Kidney epithelial cell (primary cell): ENCODE measurements around the gene TRAF4. TPM values are rescaled to one million over a fixed set of nuclear protein-coding genes. Genes with fewer than 3 reads are reported as not detected.
A peak's percentile ranks its signal among the peaks of the same experiment; 100 is the strongest.

ENCODE experiments used
- DNase-seq: peaks from one replicate; pipeline ENCODE4 v3.0.0-alpha.2; 2010; ENCODE audit warnings: low read depth
- H3K27me3 ChIP-seq: 2 replicates; pipeline ENCODE4 v1.6.0; 2011; ENCODE audit warnings: low read length; ENCODE audit not compliant: control insufficient read depth, insufficient read depth
- H3K36me3 ChIP-seq: 2 replicates; pipeline ENCODE4 v1.5.1; 2011; ENCODE audit warnings: low read length; ENCODE audit not compliant: control insufficient read depth, insufficient read depth
- H3K4me3 ChIP-seq: 2 replicates; pipeline ENCODE4 v1.5.1; 2011; ENCODE audit warnings: low read depth, mild to moderate bottlenecking, control low read depth, low read length
- total RNA-seq: library from RNA; depleted of rRNA; stranded (reverse); fragments of >200 nt; gene quantifications from 2 replicates; pipeline ENCODE4 v1.2.3, GENCODE V29; 2015
- TF ChIP-seq, protein P1 (sequence below): IDR thresholded peaks from 2 replicates; pipeline ENCODE4 v1.5.1; 2011; ENCODE audit warnings: mild to moderate bottlenecking, moderate library complexity, low read length, control low read depth, inconsistent platforms; ENCODE audit not compliant: insufficient read depth, poor library complexity, severe bottlenecking

TRAF4 gene, protein sequence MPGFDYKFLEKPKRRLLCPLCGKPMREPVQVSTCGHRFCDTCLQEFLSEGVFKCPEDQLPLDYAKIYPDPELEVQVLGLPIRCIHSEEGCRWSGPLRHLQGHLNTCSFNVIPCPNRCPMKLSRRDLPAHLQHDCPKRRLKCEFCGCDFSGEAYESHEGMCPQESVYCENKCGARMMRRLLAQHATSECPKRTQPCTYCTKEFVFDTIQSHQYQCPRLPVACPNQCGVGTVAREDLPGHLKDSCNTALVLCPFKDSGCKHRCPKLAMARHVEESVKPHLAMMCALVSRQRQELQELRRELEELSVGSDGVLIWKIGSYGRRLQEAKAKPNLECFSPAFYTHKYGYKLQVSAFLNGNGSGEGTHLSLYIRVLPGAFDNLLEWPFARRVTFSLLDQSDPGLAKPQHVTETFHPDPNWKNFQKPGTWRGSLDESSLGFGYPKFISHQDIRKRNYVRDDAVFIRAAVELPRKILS
- 163 and 174 TPM in 2 replicates for total RNA-seq

DNA sequence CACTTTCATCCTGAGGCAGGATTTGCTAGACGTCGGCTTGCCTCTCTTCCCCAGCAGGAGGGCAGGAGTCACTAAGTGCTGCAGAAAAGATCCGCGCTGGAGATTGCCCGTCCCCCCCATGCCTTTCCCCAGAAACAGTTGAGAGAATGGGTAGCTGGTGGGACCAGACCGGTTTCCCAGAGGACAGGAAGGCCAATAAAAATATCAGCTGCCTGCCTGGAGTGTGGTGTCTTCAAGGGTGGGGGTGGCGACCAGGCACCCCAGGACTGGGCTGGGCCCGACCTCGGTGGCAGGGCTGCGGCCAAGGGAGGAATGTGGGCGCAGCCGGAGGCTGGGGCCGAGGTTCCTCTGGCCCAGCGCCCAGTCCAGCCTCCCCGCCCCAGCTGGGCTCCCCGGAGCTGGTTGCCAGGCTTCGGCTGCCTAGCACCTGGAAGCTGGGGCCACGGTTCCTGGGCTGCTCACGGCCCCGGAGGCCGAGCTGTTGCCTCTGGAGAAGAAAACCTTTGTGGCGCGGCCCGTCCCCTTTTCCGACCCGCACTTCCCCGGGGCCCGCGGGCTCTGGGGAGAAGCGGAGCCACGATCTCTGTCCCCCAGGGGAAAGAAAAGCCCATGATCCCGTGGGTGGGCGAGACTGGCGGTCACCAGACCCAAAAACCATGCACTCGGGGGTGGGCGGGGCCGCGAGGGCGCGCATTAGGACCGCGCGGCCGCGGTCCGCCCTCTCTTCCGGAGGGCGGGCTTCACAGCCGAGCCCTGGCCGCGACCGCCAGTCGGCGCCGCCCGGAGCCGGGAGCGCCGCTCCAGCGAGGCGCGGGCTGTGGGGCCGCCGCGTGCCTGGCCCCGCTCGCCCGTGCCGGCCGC, at the start of gene TRAF4:
TRAF4 (plus strand) TSS at position 769 of the 861 bp plus-strand sequence. CDS start 102 bp downstream, outside the sequence.
- no peaks in the 10 kb centered on the region for H3K27me3 ChIP-seq
- TF ChIP-seq, protein P1, sequence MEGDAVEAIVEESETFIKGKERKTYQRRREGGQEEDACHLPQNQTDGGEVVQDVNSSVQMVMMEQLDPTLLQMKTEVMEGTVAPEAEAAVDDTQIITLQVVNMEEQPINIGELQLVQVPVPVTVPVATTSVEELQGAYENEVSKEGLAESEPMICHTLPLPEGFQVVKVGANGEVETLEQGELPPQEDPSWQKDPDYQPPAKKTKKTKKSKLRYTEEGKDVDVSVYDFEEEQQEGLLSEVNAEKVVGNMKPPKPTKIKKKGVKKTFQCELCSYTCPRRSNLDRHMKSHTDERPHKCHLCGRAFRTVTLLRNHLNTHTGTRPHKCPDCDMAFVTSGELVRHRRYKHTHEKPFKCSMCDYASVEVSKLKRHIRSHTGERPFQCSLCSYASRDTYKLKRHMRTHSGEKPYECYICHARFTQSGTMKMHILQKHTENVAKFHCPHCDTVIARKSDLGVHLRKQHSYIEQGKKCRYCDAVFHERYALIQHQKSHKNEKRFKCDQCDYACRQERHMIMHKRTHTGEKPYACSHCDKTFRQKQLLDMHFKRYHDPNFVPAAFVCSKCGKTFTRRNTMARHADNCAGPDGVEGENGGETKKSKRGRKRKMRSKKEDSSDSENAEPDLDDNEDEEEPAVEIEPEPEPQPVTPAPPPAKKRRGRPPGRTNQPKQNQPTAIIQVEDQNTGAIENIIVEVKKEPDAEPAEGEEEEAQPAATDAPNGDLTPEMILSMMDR: no peak
- DNase-seq: no peak
- H3K36me3 ChIP-seq: peaks cover 5% of the 10 kb centered on the region
- peak within 1 kb of the TSS; percentile 59 for H3K4me3 ChIP-seq

DNA sequence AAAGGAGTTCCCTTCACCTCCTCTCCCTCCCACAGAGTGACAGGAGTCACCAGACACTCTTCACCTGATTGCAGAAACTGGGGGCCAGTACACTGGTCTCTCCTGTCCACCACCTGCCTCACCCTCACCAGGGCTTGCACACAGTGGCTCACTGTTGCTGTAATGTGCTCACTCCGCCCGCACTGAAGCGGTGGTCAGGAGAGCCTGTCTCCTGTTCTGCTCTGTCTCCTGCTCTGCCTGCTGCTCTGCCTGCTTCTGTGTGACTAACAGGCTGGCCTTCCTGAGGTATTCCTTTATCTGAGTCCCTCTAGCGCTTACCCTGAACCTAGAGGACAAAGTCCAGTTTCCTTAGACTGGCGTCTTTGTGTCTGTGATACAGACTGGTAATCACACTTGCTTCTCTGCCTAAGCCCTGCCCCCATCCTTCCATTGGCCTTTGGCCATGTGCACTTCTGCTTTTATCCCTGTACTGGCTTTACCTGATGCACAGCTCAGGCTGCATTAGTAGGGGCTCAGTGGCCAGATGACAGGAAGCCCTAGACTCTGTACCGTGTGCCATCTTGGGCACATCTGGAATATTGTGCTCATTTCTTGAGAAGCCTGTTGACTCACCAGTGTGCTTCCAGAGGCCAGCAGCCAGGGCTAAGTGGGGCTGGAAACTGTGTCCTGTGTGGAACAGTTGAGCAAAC, 45.4 kb upstream of the TRAF4 start:
- Histone ChIP-seq H3K4me3 (no peak overlapping the region), H3K36me3 (peaks cover 6% of the 10 kb centered on the region), H3K27me3 (no peaks in the 10 kb centered on the region)
- no peak for DNase-seq
- TF ChIP-seq, protein P1: no peak

DNA sequence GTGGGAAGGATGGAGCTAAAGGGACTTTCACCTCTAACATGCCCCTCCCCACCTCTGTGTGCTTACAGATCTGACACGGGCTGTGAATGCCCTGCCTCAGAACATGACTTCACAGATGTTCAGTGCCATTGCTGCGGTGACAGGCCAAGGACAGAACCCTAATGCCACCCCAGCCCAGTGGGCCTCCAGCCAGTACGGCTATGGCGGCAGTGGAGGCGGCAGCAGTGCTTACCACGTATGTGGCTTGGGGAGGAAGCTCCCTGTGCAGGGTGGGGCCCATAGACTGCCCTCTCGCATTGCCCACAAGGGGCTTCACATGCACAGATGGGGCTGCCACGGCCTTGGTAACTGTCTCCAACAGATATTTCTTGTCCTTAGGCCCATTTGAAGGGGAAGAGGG, 43.5 kb upstream of the TRAF4 start:
- Histone ChIP-seq H3K27me3 (no peaks in the 10 kb centered on the region), H3K36me3 (peaks cover 6% of the 10 kb centered on the region), H3K4me3 (no peak overlapping the region)
- DNase-seq: no peak
- TF ChIP-seq, protein P1: no peak

DNA sequence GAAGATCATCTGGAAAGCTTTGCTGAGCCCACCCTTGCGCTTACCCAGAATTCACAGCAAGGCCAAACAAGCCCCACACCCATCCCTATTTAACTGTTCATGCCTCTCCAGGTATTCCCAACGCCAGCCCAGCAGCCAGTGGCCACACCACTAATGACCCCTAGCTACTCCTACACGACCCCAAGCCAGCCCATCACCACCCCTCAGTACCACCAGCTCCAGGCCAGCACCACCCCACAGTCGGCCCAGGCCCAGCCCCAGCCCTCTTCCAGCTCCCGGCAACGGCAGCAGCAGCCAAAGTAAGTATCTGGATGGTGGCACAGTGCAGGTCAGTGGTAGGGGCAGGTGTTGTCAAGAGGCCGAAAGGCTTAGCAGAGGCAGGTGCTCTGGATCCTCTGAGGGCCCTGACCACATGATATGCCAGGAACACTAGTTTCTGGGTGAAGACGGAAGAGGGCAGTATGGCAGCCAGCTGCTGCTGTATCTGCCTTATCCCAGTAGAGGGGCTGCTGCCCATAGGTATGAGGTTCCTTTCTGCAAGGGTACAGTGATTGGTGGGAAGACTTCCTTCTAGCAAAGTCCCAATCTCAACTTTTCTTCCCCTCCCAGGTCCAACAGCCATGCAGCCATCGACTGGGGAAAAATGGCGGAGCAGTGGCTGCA, 42.9 kb upstream of the TRAF4 start:
- no peak for DNase-seq
- Histone ChIP-seq H3K36me3 (peaks cover 6% of the 10 kb centered on the region), H3K4me3 (no peak overlapping the region), H3K27me3 (no peaks in the 10 kb centered on the region)
- TF ChIP-seq, protein P1: no peak

DNA sequence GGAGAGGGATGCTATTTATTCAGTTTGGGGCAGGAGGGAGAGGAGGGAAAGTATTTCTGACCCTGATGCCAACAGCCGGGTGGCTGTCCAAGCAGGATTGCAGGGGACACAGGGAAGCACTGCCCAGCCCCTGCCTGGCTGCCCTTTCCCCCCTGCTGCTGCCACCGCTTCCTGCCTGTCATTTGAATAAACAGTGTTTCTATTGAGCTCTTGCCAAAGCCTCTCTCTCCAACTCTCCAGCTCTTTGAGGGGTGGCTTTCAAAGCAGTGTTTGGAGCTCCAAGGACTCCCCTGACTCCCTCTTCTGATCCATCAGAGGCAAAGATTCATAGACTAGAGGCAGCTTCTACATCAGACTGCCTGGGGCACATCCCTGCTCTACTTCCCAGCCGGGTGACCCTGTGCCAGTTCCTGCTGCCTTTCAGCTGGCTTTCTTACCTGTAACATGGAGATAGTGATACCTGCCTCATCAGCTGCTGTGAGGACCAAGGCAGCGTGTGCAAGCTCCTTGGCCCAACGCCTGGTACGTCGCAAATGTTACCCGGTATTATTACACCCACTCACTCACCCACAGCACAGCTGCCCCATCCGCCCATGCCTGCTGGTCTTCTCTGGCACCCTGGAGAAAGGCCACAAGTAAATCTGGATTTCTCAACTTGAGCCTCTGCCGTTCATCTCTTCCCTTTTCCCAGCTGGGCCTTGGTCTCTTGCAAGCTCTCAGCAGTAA, 41.6 kb upstream of the TRAF4 start:
- H3K27me3 ChIP-seq: no peaks in the 10 kb centered on the region
- peaks cover 4% of the 10 kb centered on the region for H3K36me3 ChIP-seq
- DNase-seq: no peak
- H3K4me3 ChIP-seq: no peak overlapping the region
- TF ChIP-seq, protein P1: no peak
